CD4-positive, alpha-beta T cell treated with Interleukin-6 at 100 ng/mL for 8 hours (primary cell): Measurements from ENCODE around the gene TDRD7.
"Not testable (repeated sequence)": the region's sequence is repeated elsewhere in the genome, so short reads cannot be mapped to it uniquely, and the experiment has no call there.

Experiments used
- DNase-seq: peaks from one replicate; pipeline ENCODE4 v3.0.0-alpha.2; 2020; ENCODE audit warnings: mixed read lengths, low spot score

Gene TDRD7

DNA sequence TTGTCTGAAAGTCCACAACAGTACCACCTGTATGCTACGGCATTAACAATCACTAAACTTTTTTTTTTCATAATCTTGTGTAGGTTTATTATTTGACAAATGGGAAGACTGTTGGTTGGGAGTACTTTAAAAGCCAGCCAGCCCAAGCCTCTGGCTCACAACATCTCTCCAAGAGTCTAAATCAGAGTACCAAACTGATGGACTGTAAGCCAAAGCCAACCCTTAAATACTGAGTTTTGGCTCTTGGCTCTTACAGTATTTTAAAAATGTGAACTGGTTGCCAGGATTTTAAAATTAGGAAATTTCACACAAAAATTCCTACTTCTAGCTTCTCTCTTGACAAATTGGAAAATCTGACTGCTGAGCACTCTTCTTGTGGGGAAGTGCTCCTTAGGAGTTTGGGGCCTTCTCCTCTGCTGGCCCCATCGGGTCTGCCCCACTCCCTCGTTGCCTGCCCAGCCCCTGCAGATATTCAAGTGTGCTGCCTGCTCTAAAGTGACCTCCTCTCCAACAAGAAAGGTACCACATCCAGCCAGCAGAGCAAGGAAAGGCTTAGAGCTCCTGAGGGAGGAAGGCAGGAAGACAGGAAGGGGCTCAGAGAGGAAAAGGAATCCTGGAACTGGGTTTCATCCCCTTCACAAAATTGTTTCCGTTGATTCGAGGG lies 67.7 kb downstream of the TDRD7 start:
- no peak for DNase-seq

DNA sequence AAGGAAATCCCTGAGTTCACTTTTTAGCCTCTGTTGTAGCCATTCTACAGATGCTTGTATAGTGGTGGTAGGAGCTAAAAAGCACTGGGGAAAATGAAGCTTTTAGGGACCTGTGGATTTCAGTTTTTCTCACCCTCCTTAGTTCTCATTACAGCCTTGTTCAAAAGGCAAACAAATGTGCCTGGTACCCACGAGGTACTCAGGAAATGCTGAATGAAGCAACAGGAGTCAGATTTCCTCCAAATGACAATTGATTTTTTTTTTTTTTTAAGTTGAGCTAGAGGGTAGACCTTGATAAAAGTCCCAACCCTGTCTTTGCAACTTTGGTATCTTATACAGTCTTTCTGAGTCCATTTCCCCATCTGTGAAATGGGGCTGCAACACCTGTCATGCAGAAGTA lies 68.3 kb downstream of the TDRD7 start:
- no peak for DNase-seq

DNA sequence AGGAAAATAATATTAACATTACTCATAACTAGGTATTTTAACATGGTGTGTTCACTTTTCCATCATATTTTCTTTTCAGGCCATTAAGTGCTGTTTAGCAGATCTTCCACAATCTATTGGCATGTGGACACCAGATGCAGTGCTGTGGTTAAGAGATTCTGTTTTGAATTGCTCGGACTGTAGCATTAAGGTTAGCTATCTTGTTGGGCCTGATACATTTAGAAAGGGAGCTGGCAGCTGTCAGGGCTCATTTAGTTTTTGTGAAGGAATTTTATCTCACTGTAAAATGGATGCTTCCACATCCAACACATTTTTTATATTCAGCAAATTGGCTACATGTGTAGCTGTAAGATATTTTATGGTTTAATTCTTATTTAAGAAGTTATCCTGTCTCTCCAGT lies 68.9 kb downstream of the TDRD7 start:
- no peak for DNase-seq

DNA sequence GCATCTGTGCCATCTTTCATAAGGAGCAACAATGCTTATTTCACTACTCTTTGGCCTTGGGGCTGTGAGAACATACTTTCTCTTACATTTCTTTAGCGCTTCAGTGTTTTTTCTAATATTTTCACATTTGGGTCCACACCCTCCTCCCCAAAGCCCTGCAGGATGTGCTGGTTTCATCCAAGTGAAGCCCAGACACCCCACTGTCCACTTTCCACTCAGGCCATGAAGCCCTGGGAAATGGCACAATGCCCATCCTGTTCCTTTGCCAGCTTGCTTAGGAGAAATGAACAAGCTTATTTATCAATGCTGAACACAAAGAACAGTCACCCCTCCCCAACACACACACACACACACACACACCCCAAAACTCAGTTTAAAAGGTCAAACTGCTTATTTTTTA lies 72.2 kb downstream of the TDRD7 start:
- no peak for DNase-seq

DNA sequence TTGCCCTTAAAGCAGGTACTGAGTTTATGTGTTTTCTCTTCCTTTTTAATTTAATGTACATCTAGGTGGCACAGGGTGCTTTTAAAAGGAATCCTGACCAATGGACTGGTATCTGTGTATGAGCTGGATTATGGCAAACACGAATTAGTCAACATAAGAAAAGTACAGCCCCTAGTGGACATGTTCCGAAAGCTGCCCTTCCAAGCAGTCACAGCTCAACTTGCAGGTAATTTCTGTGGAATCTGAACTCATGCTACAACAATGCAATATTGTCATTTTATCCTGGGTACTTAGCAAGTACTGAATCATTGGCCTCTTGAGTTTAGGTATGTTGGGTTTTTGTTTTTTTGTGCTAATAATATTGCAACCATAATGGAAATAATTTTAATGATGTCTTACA lies 75.2 kb downstream of the TDRD7 start:
- DNase-seq: no peak

DNA sequence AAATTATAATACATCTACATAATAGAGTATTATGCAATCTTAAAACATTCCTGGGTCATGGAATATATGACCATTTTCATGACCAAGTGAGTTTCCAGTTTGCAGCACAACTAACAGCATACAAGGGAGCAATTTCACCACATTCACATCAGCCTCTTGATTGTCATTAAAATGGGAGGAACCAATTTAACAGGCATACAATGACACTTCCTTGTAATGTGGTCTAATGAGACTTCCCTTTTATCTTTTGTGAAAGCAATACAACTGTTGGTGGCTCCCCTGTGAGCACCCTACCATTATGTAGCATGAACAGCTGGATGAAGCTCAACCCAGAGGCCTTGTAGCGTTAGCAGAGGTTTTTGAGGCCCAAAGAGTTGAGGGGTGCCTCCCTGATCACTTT lies 76.0 kb downstream of the TDRD7 start:
- DNase-seq: no peak

DNA sequence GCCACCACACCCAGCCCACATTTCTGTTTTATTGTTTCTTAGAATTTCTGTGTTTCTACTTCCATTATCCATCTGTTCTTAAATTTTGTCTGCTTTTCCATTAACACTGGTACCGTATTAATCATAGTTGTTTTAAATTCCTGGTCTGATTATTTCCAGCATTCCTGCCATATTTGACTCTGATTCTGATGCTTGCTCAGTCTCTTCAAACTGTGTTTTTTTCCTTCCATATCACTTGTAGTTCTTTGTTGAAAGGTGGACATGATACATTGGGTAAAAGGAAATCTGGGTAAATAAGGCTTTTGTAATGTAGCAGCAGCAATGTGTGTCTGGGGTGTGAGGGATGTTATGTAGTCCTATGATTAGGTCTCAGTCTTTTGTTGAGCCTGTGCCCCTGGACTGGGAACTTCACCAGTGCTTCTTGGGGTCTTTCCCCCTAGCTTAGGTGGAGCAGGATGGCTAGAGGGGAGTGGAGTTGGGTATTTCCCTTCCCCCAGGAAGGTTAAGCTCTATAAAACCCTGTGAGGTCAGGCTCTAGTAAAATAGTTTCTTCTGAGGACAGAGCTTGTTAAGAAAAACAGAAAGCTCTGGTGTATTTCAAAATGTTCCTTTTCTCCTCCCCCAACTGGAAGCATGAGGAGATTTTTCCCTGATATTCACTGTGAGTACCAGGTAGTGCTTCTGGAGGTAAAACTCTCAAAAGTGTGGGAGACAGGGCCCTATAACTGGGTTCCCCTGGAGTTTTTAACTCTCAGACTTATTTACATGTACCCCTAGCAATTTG lies 79.5 kb downstream of the TDRD7 start:
- DNase-seq: no peak

DNA sequence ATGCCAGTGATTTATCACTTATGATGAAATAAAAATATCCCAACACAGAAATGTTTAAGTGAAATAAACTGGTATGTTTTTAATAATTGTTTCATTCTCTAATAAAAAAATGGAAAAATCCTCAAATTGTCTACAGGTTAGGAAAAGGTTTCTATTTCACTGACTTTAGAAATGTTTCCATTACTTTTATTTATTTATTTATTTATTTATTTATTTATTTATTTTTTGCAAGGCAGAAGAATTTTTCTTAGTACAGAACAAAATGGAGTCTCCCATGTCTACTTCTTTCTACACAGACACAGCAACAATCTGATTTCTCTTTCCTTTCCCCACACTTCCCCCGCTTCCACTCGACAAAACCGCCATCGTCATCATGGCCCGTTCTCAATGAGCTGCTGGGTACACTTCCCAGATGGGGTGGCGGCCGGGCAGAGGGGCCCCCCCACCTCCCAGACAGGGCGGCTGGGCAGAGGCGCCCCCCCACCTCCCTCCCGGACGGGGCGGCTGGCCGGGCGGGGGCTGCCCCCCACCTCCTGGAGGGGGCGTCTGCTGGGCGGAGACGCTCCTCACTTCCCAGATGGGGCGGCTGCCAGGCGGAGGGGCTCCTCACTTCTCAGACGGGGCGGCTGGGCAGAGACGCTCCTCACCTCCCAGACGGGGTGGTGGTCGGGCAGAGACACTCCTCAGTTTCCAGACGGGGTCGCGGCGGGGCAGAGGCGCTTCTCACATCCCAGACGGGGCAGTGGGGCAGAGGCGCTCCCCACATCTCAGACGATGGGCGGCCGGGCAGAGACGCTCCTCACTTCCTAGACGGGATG lies 85.9 kb downstream of the TDRD7 start:
- DNase-seq: not testable (repeated sequence)

DNA sequence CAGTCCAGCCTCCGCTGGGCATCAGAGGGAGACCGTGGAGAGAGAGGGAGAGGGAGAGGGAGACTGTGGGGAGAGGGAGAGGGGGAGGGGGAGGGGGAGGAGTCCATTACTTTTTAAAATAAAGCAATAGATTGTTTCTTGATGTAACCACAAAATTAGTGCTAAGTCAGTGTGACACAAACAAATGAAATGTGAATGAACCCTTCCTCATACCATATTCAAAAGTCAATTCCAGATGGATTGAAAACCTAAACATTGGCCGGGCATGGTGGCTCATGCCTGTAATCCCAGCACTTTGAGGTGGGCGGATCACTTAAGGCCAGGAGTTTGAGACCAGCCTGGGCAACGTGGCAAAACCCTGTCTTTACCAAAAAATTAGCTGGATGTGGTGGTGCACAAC lies 87.0 kb downstream of the TDRD7 start:
- DNase-seq: not testable (repeated sequence)

DNA sequence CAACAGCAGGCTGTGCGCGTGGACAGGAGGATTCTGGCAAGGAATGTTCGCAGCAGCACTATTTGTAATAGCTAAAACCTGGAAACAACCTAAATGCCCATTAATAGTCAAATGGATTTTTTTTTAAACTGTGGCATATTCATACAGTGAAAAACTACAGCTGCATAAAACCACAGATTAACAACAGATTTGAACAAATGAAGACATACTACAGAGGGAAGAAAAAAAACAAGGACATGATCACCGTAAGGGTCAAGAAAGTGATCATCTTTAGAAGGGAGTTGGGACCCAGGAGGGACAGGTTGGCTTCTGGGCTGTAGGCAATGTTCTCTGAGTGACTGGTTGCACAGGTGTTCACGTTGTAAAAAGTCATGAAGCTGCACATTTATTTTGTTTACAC lies 88.4 kb downstream of the TDRD7 start:
- DNase-seq: no peak

DNA sequence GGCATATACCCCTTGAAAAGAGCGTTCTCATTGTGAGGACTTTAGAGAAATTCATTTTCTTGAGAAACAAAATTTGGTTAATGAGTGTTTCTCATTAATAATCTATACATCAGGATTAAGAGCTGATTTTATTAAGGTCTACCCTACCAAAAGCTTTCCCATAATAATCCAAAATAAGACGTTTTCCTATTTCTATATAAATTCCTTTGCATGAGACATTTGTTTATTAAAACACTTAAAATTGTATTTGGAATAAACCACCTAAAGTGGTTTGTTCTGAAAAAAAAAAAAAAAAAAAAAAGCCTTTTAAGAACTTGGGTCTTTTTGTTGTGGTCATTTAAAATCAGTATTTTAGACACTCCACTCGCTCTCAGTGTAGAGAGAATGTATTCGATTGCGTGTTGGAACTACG lies 88.9 kb downstream of the TDRD7 start:
- no peak for DNase-seq

DNA sequence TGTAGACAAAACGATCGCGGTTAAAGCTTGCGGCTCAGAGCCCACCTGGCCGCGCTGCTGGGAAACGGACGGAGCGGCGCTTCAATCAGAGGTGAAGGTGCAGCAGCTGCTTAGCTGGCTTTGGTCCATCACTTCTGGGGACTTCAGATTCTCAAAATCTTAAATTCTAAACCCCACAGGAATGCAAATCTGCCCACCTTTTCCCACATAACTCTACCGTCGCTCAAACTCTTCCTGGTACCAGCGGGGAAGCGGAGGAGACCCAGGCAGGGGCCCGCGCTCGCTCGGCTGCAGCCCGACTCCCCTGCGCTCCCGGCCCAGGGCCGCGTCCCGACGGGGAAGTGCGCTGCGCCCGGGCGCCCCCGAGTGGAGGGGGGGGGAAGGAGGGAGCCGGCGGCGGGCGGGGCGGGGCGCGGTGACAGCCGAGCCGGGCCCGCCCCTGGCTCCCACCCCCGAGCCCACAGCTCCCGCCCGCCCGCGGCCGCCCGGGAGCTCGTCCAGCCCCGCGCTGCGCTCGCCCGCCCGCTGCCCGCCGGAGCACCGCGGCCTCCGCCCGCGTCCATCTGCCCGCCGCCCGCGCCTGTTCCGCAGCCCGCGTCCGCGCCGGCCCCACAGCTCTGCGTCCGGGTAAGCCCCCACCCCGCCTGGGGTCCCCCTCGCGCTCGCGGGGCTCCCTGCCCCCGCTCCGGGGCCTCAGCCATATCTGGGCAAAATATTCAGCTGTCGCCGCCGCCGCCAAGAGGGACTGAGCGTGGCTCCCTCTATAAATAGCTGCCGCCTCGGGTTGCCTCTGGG lies 89.5 kb downstream of the TDRD7 start, which contains the start of gene TMOD1:
Gene TMOD1 (plus strand): TSS at position 490 of the 795 bp plus-strand sequence. CDS start 22,523 bp downstream, outside the sequence.
- DNase-seq: peak; percentile 11

DNA sequence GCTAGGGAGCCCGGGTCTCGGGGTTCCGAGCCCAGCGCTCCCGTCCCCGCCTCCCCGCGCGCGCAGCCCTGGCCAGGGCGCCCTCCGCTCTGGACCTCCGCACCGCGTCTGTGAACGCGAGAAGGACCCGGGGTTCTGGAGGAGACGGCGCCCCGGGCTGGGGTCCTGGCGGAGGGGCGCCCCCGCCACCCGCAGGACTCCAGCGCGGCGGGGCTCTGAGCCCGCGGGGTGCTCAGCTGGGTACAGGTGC lies 90.0 kb downstream of the TDRD7 start:
- DNase-seq: no peak

DNA sequence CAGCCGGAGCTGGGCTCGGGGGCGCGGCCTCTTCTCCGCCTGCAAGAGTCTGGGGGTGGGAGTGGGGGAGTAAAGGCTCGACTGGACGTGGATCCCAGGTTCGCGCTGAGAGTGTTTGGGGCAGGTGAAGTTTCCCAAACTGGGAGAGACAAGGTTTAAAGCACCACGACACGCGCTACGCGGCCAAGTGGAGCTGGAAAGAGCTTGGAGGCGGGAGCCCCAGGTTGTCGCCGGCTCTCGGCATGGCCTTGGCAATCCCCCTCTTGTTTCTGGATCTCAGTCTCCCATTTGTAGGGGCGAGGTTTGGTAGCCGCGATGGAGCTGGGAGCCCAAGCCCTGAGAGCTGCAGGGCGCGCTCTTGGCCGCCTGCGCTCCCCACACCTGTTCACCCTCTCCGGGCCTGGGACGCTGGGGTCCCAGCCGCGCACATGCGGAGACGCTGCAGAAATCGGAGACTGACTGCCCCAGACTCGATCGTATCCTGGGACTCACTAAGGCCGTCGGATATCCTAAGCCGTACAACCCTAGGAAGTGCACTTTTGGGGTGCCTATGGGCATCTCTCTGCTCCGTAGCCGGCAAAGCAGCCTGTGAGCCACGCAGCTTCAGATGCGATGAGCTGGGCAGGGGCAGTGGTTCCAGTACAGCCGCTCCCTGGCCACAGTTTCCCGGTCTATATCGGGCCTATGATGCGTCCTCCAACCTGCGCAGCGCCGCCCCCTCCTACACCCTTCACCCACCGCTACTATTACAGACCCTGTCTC lies 90.5 kb downstream of the TDRD7 start:
- DNase-seq: no peak

DNA sequence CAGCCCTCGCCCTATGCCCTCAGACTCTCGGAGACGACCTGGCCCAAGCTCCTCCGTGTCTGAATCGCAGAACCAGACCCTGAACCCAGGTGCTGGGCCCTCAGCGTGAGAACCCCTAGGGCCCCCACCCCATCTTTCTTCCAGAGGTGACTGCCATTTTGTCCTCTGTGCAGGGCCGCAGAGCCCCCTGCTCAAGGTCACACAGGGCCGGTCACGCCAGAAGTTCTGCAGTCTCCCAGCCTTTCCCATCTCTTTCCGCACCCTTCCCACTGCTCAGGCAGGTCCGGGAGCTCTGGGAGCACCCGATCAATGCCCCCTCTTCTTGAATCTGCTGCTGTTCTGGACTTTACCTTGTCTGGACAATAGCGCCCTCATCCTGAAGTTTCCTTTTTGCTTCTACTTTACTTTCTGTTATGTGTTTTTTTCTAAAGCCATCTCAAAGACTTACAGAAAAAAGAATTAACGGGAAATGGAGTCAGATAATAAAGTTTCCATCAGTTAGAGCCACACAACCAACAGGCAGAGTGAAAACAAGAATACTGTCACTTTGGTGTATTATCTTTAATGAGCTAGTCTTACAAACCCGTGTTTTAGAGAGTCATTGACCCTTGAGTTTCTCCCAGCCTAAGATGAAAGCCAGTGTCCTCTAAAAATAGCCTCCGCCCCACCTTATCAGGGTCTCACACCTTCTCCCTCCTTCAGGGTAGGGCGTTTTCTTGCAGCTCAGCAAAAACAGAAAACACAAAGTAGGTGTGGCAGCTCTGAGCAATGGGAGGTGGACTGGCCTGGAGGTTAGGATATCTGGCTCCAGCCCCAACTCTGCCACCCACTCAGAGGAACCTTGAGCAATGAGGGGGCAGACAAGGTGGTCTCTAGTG lies 91.3 kb downstream of the TDRD7 start:
- DNase-seq: no peak

DNA sequence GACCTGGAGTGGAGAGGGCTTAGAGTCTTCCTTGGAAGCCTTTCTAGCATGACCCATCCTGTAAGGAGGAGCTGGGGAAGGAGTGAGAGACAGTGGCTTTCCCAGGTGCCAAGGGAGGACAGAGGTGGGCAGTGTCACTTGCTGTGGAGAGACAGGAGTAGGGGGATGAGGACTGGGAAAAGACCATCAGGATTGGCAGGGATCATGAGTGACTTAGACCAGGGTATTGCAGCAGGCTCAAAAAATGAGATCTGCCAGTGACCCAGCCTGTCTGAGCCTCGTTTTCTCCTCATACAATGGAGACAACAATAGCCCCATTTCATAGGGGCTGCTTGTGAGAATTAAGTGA lies 91.9 kb downstream of the TDRD7 start:
- DNase-seq: no peak

DNA sequence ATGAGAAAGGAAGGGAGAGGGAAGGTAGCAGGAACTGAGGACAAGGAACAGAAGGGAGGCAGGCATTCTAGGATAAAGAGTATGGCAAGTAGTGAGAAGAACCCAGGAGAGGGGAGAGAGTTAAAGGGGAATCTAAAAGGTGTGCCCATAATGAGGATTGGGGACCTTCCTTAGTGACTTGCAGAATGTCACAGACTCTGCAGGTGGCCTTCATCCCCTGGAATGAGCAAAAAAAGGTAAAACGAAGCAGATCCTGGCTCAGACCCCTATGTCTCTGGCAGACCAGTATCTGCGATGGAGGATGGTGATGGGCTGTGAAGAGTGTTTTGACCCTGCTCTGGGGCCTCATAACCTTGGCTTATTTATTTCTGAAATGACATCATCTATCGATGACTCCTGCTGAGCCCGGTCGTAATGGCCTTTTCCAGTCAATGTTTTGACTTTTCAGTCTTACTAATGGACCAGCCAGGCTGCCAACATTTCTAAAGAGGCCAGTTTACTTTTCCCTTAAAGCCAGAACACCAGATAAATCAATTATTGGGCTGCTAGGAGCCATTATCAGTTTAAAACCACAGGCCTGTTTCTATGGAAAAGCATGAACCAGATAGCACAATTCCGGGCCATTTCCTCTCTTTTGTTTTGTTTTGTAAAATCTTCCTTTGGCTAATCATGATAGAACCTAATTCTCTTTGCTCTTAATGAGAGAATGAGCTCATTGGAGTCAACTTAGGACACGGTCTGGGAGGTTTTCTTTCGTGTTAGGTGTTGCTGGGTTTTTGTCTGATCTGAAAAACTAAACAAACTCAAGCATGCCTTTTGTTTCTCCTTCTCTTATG lies 92.7 kb downstream of the TDRD7 start:
- DNase-seq: no peak

DNA sequence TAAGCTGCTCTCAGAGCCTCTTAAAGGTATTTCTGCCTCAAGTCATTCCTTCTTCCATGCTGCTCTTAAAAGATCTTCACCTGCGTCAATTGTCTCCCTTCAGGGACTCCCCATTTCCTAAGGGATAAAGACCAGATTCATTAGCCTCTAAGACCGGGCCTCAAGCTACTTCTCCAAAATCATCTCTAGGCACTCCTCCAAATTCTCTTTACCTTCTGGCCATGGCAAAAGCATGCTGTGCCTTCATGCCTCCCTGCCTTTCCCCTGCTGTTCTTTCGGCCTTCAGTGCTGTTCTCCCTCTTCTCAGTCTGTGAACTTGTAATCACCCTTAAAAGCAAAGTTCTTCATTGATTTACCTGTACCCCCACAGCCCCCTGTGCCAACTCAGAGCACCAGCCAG lies 93.9 kb downstream of the TDRD7 start:
- no peak for DNase-seq

DNA sequence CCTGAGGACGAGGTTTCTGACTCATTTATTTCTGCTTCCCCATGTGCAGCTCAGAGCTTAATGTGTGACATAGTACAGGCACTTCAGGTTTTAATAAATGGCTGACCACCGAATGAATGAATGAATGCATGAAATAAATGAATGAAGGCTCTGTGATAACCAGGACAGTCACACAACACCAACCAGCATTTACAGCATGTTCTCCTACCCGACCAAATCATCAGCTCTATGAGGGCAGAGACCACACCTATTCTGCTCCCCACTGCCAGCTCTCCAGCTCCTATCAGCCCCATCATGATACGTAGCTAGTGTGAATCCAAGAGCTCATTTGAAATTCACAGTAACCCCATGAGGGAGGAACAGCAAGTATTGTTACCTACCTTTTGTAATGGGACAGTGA lies 94.4 kb downstream of the TDRD7 start:
- DNase-seq: no peak

DNA sequence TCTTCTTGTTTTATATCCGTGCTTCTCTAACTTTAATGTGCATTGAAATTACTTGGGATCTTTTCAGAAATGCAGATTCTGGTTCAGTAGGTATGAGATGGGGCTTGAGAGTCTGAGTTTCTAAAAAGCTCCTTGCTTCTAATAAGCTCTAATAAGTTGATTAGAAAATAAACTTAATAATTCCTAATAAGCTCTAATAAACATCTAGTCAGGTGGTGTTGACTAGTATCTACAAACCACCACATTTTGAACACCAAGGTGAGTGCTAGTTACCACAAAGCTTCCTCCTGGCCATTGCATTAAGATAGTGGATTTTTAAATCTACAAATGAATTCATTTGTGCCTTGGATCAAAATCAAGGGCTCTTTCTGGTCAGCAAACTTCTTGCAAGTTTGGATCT lies 94.9 kb downstream of the TDRD7 start:
- DNase-seq: no peak
